HCT116 (cell line): Measurements from ENCODE around the gene GAMT.

ENCODE experiments used
- CEBPB ChIP-seq: IDR thresholded peaks from 2 replicates; pipeline ENCODE4 v1.6.1; 2012; ENCODE audit warnings: low read depth
- EZH2 ChIP-seq: fragments of 200-600 bp; sonication (generic); IDR thresholded peaks from 2 replicates; pipeline ENCODE4 v1.6.1; 2017; ENCODE audit warnings: antibody characterized with exemption, mixed run types
- EZH2phosphoT487 ChIP-seq: fragments of 200-600 bp; IDR thresholded peaks from 2 replicates; pipeline ENCODE4 v1.6.1; 2018; ENCODE audit warnings: antibody characterized with exemption, borderline replicate concordance
- FOSL1 ChIP-seq: IDR thresholded peaks from 2 replicates; pipeline ENCODE4 v1.6.1; 2012; ENCODE audit warnings: low read depth
- JUND ChIP-seq: IDR thresholded peaks from 2 replicates; pipeline ENCODE4 v1.6.1; 2012
- POLR2A ChIP-seq: IDR thresholded peaks from 2 replicates; pipeline ENCODE4 v1.7.0; 2011; ENCODE audit warnings: borderline replicate concordance; ENCODE audit not compliant: insufficient read depth, insufficient read length; ENCODE audit errors: extremely low read depth
- YY1 ChIP-seq: IDR thresholded peaks from 2 replicates; pipeline ENCODE4 v1.6.1; 2011; ENCODE audit warnings: low read length, low read depth, moderate library complexity, mild to moderate bottlenecking; ENCODE audit not compliant: insufficient replicate concordance; ENCODE audit errors: extremely low read depth
- ZNF274 ChIP-seq: fragments of 200-500 bp; sonication (Bioruptor generic); IDR thresholded peaks from 2 replicates; pipeline ENCODE4 v1.6.1; 2014; ENCODE audit warnings: mild to moderate bottlenecking, low read depth, low read length, inconsistent platforms
- TF ChIP-seq, protein P1 (sequence below), 3 experiments: fragments of 200-600 bp in 1 of 3; sonication (generic) in 1 of 3; IDR thresholded peaks in 2 of 3; conservative IDR thresholded peaks in 1 of 3; 2 replicates each; pipeline ENCODE4 v1.5.1; 2012 to 2017; ENCODE audit warnings: low read depth in 2 of 3, low read length in 2 of 3, antibody characterized with exemption in 1 of 3, borderline replicate concordance in 1 of 3, control low read depth in 1 of 3, mild to moderate bottlenecking in 1 of 3, mixed read lengths in 1 of 3, mixed run types in 1 of 3, moderate library complexity in 1 of 3; ENCODE audit not compliant: insufficient read depth in 1 of 3
- TF ChIP-seq, protein P2 (sequence below): IDR thresholded peaks from 2 replicates; pipeline ENCODE4 v1.6.1; 2012; ENCODE audit warnings: low read depth

DNA sequence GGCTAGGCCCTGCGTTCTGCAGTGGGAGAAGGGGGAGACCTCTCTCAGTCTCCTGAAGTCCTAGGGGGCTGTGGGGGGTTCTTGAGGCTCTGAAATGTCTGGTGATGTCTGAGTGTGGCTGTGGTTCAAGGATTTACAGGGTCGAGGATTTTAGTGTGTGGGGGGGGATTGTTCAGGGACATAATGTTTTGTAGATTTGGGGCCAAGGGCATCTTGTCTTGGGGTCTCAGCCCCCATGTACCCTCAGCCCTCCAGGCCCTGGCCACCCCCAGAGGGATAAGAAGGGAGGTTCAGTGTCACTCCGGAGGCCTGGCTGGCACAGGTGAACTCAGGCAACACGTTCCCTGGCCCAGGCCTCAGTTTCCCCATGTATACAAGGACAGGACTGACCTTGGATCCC is 46.2 kb upstream of the GAMT start:
- TF ChIP-seq EZH2 (no peak), CEBPB (no peak), POLR2A (no peak), ZNF274 (no peak), JUND (no peak), EZH2phosphoT487 (no peak), YY1 (no peak), FOSL1 (no peak)
- TF ChIP-seq, protein P1, sequence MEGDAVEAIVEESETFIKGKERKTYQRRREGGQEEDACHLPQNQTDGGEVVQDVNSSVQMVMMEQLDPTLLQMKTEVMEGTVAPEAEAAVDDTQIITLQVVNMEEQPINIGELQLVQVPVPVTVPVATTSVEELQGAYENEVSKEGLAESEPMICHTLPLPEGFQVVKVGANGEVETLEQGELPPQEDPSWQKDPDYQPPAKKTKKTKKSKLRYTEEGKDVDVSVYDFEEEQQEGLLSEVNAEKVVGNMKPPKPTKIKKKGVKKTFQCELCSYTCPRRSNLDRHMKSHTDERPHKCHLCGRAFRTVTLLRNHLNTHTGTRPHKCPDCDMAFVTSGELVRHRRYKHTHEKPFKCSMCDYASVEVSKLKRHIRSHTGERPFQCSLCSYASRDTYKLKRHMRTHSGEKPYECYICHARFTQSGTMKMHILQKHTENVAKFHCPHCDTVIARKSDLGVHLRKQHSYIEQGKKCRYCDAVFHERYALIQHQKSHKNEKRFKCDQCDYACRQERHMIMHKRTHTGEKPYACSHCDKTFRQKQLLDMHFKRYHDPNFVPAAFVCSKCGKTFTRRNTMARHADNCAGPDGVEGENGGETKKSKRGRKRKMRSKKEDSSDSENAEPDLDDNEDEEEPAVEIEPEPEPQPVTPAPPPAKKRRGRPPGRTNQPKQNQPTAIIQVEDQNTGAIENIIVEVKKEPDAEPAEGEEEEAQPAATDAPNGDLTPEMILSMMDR (IDR thresholded peaks at IDR 0.05 in 2 of 3, conservative IDR thresholded peaks at IDR 0.05 in 1 of 3; ENCODE audit: borderline replicate concordance in 1 of 3, insufficient read depth in 1 of 3, low read depth in 2 of 3, low read length in 2 of 3), result no peak
- TF ChIP-seq, protein P2, sequence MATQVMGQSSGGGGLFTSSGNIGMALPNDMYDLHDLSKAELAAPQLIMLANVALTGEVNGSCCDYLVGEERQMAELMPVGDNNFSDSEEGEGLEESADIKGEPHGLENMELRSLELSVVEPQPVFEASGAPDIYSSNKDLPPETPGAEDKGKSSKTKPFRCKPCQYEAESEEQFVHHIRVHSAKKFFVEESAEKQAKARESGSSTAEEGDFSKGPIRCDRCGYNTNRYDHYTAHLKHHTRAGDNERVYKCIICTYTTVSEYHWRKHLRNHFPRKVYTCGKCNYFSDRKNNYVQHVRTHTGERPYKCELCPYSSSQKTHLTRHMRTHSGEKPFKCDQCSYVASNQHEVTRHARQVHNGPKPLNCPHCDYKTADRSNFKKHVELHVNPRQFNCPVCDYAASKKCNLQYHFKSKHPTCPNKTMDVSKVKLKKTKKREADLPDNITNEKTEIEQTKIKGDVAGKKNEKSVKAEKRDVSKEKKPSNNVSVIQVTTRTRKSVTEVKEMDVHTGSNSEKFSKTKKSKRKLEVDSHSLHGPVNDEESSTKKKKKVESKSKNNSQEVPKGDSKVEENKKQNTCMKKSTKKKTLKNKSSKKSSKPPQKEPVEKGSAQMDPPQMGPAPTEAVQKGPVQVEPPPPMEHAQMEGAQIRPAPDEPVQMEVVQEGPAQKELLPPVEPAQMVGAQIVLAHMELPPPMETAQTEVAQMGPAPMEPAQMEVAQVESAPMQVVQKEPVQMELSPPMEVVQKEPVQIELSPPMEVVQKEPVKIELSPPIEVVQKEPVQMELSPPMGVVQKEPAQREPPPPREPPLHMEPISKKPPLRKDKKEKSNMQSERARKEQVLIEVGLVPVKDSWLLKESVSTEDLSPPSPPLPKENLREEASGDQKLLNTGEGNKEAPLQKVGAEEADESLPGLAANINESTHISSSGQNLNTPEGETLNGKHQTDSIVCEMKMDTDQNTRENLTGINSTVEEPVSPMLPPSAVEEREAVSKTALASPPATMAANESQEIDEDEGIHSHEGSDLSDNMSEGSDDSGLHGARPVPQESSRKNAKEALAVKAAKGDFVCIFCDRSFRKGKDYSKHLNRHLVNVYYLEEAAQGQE, result no peak
